Smooth muscle cell (in vitro differentiated cells): ENCODE results near the gene CDKL2. TPM values are rescaled to one million over a fixed set of nuclear protein-coding genes. Genes with fewer than 3 reads are reported as not detected.

Experiments
- DNase-seq: peaks from one replicate; lab custom pipeline; 2025; ENCODE audit not compliant: unreplicated experiment; lab: John Stamatoyannopoulos, UW
- H2AFZ ChIP-seq: fragments of 200-600 bp; sonication (generic); 2 replicates; pipeline ENCODE4 v1.6.0; 2016; ENCODE audit warnings: antibody characterized with exemption, low read depth, mild to moderate bottlenecking
- H3F3A ChIP-seq: fragments of 200-600 bp; sonication (generic); 2 replicates; pipeline ENCODE4 v1.6.0; 2017; ENCODE audit warnings: antibody characterized with exemption, low read depth
- H3K27ac ChIP-seq: fragments of 200-600 bp; sonication (generic); 2 replicates; pipeline ENCODE4 v1.5.1; 2016; ENCODE audit warnings: low read depth, mild to moderate bottlenecking
- H3K27me3 ChIP-seq: fragments of 200-600 bp; sonication (generic); 2 replicates; pipeline ENCODE4 v1.6.1; 2016; ENCODE audit warnings: low read depth, mild to moderate bottlenecking
- H3K36me3 ChIP-seq: fragments of 200-600 bp; sonication (generic); 2 replicates; pipeline ENCODE4 v1.5.1; 2016; ENCODE audit warnings: low read depth
- H3K4me1 ChIP-seq: fragments of 200-600 bp; sonication (generic); 2 replicates; pipeline ENCODE4 v1.5.1; 2016; ENCODE audit warnings: low read depth
- H3K4me2 ChIP-seq: fragments of 200-600 bp; sonication (generic); 2 replicates; pipeline ENCODE4 v1.6.0; 2016; ENCODE audit warnings: mild to moderate bottlenecking
- H3K4me3 ChIP-seq: fragments of 200-600 bp; sonication (generic); 2 replicates; pipeline ENCODE4 v1.5.1; 2016; ENCODE audit warnings: mild to moderate bottlenecking
- H3K79me2 ChIP-seq: fragments of 200-600 bp; sonication (generic); 2 replicates; pipeline ENCODE4 v1.6.0; 2016; ENCODE audit warnings: low read depth, mild to moderate bottlenecking
- H3K9ac ChIP-seq: fragments of 200-600 bp; sonication (generic); 2 replicates; pipeline ENCODE4 v1.6.0; 2016; ENCODE audit warnings: low read depth
- H3K9me3 ChIP-seq: fragments of 200-600 bp; sonication (generic); replicated peaks from 2 replicates; pipeline ENCODE4 v1.5.1; 2016; ENCODE audit warnings: low read depth
- H4K20me1 ChIP-seq: fragments of 200-600 bp; sonication (generic); 2 replicates; pipeline ENCODE4 v1.6.0; 2016; ENCODE audit warnings: low read depth
- WGBS: methylation state at CpG from one replicate; pipeline ENCODE4 v1.1.7; 2016; ENCODE audit warnings: low lambda C conversion rate; 5-methylcytosine and 5-hydroxymethylcytosine counted together
- polyA plus RNA-seq: library from polyadenylated mRNA; unstranded; fragments of >200 nt; fragmentation: Nextera tagmentation; extraction: Ambion mirVana; gene quantifications from 2 replicates; pipeline ENCODE4 v1.2.1, GENCODE V29; 2016
- total RNA-seq: library from RNA; depleted of rRNA; stranded (reverse); fragments of >200 nt; gene quantifications from 2 replicates; pipeline ENCODE4 v1.2.3, GENCODE V29; 2014
- TF ChIP-seq, protein P1 (sequence below): fragments of 200-600 bp; sonication (generic); IDR thresholded peaks from 2 replicates; pipeline ENCODE4 v1.5.1; 2017; ENCODE audit warnings: borderline replicate concordance, mild to moderate bottlenecking, antibody characterized with exemption; ENCODE audit not compliant: insufficient read depth, poor library complexity, severe bottlenecking

Gene CDKL2
- total and polyA plus RNA-seq, 2 experiments from 2014 or later: 0.58 to 1.4 TPM

DNA sequence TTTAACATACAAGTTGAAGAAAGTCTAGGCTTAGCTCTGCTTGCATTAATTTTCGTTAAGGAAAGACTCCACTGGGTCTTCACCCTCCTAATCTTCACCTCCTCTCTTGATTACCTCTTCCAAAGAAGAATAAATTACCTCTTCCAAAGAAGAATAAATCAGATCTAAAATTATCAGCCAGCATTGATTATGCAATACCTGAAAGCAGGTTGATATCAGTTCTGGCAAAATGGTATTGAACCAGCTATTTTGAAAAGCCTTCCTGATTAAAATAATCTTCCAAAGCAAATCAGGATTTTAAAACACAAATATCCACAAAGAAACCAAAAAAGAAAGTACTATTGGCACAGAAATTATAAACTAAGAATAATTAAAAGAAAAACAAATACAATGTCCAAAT, 36.9 kb downstream of the CDKL2 start:
- H3F3A ChIP-seq: no peaks in the 10 kb centered on the region
- H3K27ac ChIP-seq: no peak overlapping the region
- no peaks in the 10 kb centered on the region for H4K20me1 ChIP-seq
- no peaks in the 10 kb centered on the region for H3K27me3 ChIP-seq
- TF ChIP-seq, protein P1, sequence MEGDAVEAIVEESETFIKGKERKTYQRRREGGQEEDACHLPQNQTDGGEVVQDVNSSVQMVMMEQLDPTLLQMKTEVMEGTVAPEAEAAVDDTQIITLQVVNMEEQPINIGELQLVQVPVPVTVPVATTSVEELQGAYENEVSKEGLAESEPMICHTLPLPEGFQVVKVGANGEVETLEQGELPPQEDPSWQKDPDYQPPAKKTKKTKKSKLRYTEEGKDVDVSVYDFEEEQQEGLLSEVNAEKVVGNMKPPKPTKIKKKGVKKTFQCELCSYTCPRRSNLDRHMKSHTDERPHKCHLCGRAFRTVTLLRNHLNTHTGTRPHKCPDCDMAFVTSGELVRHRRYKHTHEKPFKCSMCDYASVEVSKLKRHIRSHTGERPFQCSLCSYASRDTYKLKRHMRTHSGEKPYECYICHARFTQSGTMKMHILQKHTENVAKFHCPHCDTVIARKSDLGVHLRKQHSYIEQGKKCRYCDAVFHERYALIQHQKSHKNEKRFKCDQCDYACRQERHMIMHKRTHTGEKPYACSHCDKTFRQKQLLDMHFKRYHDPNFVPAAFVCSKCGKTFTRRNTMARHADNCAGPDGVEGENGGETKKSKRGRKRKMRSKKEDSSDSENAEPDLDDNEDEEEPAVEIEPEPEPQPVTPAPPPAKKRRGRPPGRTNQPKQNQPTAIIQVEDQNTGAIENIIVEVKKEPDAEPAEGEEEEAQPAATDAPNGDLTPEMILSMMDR: no peak
- no peaks in the 10 kb centered on the region for H3K79me2 ChIP-seq
- DNase-seq: no peak
- H3K36me3 ChIP-seq: no peaks in the 10 kb centered on the region
- H3K9me3 ChIP-seq: no peaks in the 10 kb centered on the region
- no peak overlapping the region for H3K4me2 ChIP-seq
- H3K4me3 ChIP-seq: no peak overlapping the region
- no peak overlapping the region for H2AFZ ChIP-seq
- 79% methylated on average over 1 of the region's 1 CpG for WGBS
- H3K9ac ChIP-seq: no peak overlapping the region
- no peaks in the 10 kb centered on the region for H3K4me1 ChIP-seq

DNA sequence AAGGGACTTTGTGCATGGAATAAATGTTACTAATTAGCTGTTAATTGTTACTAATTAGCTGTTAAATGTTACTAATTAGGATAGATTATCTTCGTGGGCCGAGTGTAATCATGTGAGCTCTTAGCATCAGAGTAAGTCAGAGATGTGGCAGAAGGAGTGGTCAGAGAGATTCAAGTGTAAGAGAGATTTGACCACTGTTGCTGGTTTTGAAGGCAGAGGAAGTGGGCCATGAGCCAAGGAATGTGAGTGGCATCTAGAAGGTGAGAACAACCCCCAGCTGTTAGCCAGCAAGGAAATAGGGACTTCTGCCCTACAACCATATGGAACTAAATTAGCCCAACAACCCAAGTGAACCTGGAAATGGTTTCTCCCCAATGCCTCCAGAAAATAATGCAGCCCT, 46.3 kb downstream of the CDKL2 start:
- Histone ChIP-seq H3K36me3 (no peaks in the 10 kb centered on the region), H3K4me2 (no peak overlapping the region), H3K27ac (no peak overlapping the region), H2AFZ (no peak overlapping the region), H4K20me1 (no peaks in the 10 kb centered on the region), H3K79me2 (no peaks in the 10 kb centered on the region), H3K4me3 (no peak overlapping the region), H3K9me3 (no peaks in the 10 kb centered on the region), H3K4me1 (no peaks in the 10 kb centered on the region), H3K9ac (no peak overlapping the region), H3K27me3 (no peaks in the 10 kb centered on the region), H3F3A (no peaks in the 10 kb centered on the region)
- no peak for DNase-seq
- TF ChIP-seq, protein P1: no peak
- whole genome bisulfite sequencing: 88% methylated on average over 2 of the region's 2 CpGs

DNA sequence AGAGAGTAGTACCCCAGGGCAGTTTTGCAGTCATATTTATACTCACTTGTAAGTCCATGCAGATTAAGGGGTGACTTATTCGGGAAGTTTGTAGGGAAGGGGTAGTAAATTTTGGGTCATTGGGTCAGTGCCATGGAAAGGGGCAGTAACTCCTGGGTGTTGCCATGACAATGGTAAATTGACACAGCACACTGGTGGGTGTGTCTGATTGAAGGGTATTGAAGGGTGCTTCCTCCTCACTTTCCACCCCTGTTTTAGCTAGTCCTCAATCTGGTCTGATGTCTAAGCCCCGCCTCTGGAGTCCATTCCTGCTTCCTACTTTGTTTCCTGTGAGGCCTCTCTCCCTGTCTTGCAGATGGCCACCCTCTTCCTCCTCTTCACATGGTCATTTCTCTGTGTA, 62.6 kb downstream of the CDKL2 start:
- no peak overlapping the region for H3K4me2 ChIP-seq
- H4K20me1 ChIP-seq: no peaks in the 10 kb centered on the region
- no peak for DNase-seq
- no peaks in the 10 kb centered on the region for H3F3A ChIP-seq
- no peak overlapping the region for H2AFZ ChIP-seq
- H3K79me2 ChIP-seq: no peaks in the 10 kb centered on the region
- no peaks in the 10 kb centered on the region for H3K27me3 ChIP-seq
- no peaks in the 10 kb centered on the region for H3K9me3 ChIP-seq
- H3K4me1 ChIP-seq: no peaks in the 10 kb centered on the region
- no peak overlapping the region for H3K9ac ChIP-seq
- no peak overlapping the region for H3K4me3 ChIP-seq
- H3K27ac ChIP-seq: no peak overlapping the region
- H3K36me3 ChIP-seq: no peaks in the 10 kb centered on the region
- TF ChIP-seq, protein P1: no peak
- whole genome bisulfite sequencing: 79% methylated on average over 2 of the region's 2 CpGs

DNA sequence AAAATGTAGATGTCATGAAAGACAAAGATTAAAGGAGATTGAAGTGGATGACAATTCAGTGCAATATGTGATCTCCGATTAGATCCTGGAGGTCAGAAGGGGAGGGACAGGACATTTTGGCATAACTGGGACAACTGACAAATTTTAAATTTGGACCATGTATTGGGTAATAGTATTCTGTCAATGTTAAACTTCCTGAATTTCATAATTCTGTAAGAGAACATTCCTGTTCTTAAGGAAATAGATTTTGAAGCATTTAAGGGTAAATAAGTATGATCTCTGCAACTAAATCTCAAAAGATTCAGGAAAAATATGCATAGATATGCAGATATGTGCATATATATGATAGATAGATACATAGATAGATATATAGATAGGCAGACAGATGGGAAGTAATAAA, 63.4 kb downstream of the CDKL2 start:
- Histone ChIP-seq H3K4me2 (no peak overlapping the region), H3K27me3 (no peaks in the 10 kb centered on the region), H3K27ac (no peak overlapping the region), H2AFZ (no peak overlapping the region), H3K4me1 (no peaks in the 10 kb centered on the region), H3K4me3 (no peak overlapping the region), H3F3A (no peaks in the 10 kb centered on the region), H3K9me3 (no peaks in the 10 kb centered on the region), H3K36me3 (no peaks in the 10 kb centered on the region), H3K9ac (no peak overlapping the region), H4K20me1 (no peaks in the 10 kb centered on the region), H3K79me2 (no peaks in the 10 kb centered on the region)
- TF ChIP-seq, protein P1: no peak
- 88% methylated on average over 1 of the region's 1 CpG for WGBS
- DNase-seq: no peak
